Ishikawa (cell line): ENCODE data around the gene ALPL.

ENCODE experiments used
- CEBPB ChIP-seq: IDR thresholded peaks from 2 replicates; pipeline ENCODE4 v1.6.1; 2012
- CREB1 ChIP-seq: IDR thresholded peaks from 2 replicates; pipeline ENCODE4 v1.6.1; 2012; ENCODE audit warnings: low read depth
- EGR1 ChIP-seq: IDR thresholded peaks from 2 replicates; pipeline ENCODE4 v1.6.1; 2012
- EP300 ChIP-seq: IDR thresholded peaks from 2 replicates; pipeline ENCODE4 v1.6.1; 2012; ENCODE audit warnings: borderline replicate concordance
- FOXM1 ChIP-seq: IDR thresholded peaks from 2 replicates; pipeline ENCODE4 v1.6.1; 2012; ENCODE audit warnings: low read depth, borderline replicate concordance
- MAX ChIP-seq: IDR thresholded peaks from 2 replicates; pipeline ENCODE4 v1.6.1; 2012
- NFIC ChIP-seq: IDR thresholded peaks from 2 replicates; pipeline ENCODE4 v1.6.1; 2012
- RAD21 ChIP-seq: IDR thresholded peaks from 2 replicates; pipeline ENCODE4 v1.6.1; 2012; ENCODE audit warnings: low read depth
- REST ChIP-seq: IDR thresholded peaks from 2 replicates; pipeline ENCODE4 v1.6.1; 2012; ENCODE audit warnings: low read depth, mild to moderate bottlenecking
- TAF1 ChIP-seq: IDR thresholded peaks from 2 replicates; pipeline ENCODE4 v1.6.1; 2012; ENCODE audit warnings: low read depth, mild to moderate bottlenecking
- TCF12 ChIP-seq: IDR thresholded peaks from 2 replicates; pipeline ENCODE4 v1.6.1; 2012; ENCODE audit warnings: low read depth
- TEAD4 ChIP-seq: IDR thresholded peaks from 2 replicates; pipeline ENCODE4 v1.6.1; 2012
- YY1 ChIP-seq: IDR thresholded peaks from 2 replicates; pipeline ENCODE4 v1.6.1; 2012; ENCODE audit warnings: low read depth
- ZBTB7A ChIP-seq: IDR thresholded peaks from 2 replicates; pipeline ENCODE4 v1.6.1; 2012; ENCODE audit warnings: low read depth
- TF ChIP-seq, protein P1 (sequence below): IDR thresholded peaks from 2 replicates; pipeline ENCODE4 v1.6.1; 2012

ALPL gene

GRCh38 chr1:21567241-21568005, 58.2 kb downstream of the ALPL start:
- TF ChIP-seq TEAD4 (no peak), TCF12 (no peak), NFIC (no peak), REST (no peak), TAF1 (no peak), RAD21 (no peak), FOXM1 (no peak), YY1 (no peak), CEBPB (no peak), ZBTB7A (no peak), EP300 (no peak), CREB1 (no peak), EGR1 (no peak), MAX (no peak)
- TF ChIP-seq, protein P1, sequence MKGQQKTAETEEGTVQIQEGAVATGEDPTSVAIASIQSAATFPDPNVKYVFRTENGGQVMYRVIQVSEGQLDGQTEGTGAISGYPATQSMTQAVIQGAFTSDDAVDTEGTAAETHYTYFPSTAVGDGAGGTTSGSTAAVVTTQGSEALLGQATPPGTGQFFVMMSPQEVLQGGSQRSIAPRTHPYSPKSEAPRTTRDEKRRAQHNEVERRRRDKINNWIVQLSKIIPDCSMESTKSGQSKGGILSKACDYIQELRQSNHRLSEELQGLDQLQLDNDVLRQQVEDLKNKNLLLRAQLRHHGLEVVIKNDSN, result no peak

- TF ChIP-seq TAF1 (no peak), EGR1 (no peak), CREB1 (no peak), REST (no peak)
Observed at GRCh38 chr1:21568006-21568746, 59.0 kb downstream of the ALPL start.

DNA sequence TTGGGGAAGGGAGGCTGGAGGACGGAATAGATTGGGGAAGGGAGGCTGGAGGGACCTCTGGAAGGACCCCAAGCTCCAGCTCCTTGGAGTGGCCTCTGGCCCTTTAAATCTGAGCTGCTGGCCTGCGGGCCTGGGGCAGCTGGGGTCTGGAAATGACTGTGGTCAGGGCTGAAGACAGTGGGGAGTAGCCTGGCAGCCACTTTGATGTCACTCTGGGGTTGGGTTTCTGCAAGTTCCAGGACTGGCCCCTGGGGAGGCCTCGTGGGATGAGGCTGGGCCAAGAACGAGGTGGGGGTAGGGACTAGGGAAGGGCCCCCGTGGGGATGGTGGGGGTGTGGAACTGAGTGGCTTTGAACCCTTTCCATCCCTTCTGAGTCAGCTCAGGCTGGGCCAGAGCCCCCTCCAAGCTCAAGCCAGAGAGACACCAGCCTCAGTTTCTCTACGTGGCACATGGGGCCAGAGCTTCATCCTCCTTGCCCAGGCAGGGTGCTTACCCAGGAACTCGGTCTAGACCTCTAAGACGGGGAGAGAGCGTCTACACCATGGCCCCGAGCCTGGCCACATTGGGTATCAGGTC, 59.7 kb downstream of the ALPL start:
- TF ChIP-seq FOXM1 (no peak), YY1 (no peak), REST (no peak)

- TF ChIP-seq EP300 (no peak), FOXM1 (no peak), REST (no peak), ZBTB7A (no peak), CEBPB (no peak), CREB1 (no peak), TCF12 (no peak), TEAD4 (no peak), RAD21 (no peak), YY1 (no peak), EGR1 (no peak), TAF1 (no peak), NFIC (no peak), MAX (no peak)
- TF ChIP-seq, protein P1, result no peak
Observed at GRCh38 chr1:21569820-21570527, 60.8 kb downstream of the ALPL start.
